Measurements from ENCODE around the gene TRA2B. TPM values are rescaled to one million over a fixed set of nuclear protein-coding genes. Genes with fewer than 3 reads are reported as not detected.
A peak's percentile ranks its signal among the peaks of the same experiment; 100 is the strongest.

TRA2B gene
- polyA plus RNA-seq (2013, experiment 1 of 2; ENCODE audit: insufficient read length): 189 TPM
- 177 TPM for polyA plus RNA-seq (2013, experiment 2 of 2; ENCODE audit: insufficient read length)

- DNase-seq: peak; percentile 99
These were observed at the start of gene TRA2B for GRCh38 chr3:185937689-185938374. Gene TRA2B, minus strand, starts transcription at chr3:185938014. Its CDS starts 154 bp downstream, at chr3:185937860.

DNA sequence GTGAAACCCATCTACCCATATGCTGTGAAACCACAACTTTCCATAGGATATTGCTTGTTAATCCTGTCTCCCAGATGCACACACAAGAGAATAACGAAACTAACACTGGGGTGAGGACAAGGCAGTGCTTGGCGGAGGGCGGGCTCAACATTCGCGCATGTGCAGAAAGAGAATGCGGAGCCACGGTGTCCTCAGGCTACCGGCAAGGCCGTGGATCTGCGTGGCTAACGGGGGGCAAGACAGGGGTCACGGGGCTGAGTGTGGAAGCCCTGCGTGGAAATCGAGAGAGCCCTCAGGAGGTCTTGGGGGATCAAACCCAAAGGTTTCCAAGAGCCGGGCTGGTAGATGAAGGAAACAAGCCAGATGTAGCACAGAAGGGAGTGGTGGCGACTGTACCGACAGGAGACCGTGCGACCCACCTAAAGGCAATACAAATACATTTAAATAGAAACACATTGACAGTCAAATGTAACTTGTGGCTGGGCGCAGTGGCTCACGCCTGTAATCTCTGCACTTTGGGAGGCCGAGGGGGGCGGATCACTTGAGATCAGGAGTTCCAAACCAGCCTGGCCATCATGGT lies 48.5 kb upstream of the TRA2B start:
- peak; percentile 56 for DNase-seq

GRCh38 chr3:185984203-185984602 lies 46.4 kb upstream of the TRA2B start:
- no peak for DNase-seq

DNA sequence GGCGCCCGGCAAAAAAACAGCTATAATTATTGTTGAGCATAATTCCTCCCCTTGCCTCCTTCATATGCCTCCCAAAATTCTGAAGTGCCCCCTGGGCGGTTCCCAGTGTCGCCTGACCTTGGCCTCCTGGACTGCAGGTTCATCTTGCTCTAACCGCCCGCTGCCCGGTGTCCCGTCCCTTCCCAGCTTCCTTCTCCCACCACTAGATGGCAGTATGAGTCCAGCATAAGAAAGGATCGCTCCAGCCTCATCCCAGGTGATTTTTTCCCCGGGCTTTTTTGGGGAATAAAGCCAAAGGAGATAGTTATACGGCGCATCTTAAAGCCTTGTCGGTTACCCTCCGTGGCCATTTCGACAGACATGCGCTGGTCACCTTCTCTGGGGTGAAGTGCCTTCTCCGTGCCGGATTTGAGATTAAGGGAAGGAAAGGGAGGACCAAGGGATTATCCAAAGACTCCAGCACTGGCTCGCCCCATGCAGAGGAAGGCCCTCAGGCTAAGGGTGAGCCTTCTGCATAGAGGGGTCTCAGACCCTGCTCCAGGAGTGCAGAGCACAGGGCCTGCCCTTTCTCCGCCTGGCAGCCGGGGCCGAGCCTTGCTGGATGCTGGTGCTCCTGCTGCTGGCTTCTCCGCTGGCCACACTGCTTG lies 45.8 kb upstream of the TRA2B start:
- DNase-seq: peak; percentile 69

DNA sequence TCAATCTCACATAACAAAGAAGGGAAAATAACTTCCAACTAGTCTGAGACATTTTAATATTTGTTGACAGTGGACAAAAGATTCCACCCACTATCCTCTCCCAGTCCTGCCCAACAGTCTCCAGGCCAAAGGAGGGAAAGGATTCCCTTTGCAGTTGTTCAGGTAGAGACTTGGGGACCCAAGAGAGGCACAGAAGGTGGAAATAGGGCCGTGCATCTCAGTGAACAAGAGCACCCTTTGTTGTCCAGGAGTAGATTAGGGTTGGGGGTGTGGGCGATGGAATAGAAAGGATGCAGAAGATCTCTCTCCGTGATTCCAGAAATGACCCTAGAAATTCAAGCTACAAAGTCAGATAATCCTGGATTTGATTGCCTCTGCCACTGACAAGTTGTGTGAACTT lies 44.8 kb upstream of the TRA2B start:
- DNase-seq: no peak

DNA sequence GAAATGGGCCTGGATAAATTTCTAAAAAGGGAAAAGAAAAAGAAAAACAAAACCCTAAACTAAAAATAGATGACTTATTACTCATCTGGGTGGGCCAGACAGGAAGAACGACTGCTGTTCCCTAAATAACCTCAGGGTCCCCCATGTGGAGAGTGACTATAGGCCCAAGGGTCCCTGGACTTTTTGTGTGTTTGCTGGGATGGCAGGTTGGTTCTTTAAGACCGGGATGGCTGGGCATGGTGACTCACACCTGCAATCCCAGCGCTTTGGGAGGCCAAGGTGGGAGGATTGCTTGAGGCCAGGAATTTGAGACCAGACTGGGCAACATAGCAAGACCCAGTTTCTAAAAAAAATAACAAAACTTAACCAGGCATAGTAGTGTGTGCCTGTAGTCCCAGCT lies 43.8 kb upstream of the TRA2B start:
- peak; percentile 59 for DNase-seq

GRCh38 chr3:185979721-185980121 lies 41.9 kb upstream of the TRA2B start:
- DNase-seq: no peak

DNA sequence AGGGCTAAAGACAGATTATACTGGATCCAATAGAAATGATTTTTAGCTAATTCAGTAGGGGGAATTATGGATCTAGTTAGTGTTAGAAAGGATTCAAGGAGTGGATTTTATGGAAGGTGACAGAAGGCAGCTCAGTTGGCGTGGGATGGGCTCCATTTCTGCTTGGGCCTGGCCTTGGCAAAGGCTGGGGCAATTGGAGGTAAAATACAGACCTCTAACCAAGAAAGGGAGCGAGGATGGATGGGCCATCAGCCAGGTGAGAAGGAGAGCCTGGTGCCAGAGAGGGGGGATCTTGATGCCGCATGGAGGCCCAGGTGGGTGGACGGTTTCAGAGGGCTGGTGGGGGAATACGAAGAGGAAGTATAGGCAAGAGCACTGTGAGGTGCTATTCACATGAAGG lies 40.7 kb upstream of the TRA2B start:
- DNase-seq: no peak

DNA sequence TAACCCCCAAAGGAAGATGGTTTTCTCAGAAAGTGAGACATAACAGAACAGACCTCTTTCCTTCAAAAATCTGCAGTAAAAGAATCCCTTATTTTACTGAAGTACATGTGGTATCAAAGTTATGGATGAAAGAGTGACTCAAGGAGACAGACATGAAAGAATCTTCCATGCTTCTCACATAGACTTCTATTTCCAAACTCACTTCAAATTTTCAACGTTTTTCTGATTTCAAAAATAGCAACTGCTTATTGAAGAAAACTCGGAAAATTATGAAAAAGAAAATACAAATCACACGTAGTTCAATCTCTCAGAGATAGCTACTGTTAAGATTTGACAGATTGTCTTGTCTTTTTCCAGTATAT lies 39.8 kb upstream of the TRA2B start:
- DNase-seq: no peak

- DNase-seq: peak; percentile 63
These were observed 39.3 kb upstream of the TRA2B start for GRCh38 chr3:185976977-185977678.

DNA sequence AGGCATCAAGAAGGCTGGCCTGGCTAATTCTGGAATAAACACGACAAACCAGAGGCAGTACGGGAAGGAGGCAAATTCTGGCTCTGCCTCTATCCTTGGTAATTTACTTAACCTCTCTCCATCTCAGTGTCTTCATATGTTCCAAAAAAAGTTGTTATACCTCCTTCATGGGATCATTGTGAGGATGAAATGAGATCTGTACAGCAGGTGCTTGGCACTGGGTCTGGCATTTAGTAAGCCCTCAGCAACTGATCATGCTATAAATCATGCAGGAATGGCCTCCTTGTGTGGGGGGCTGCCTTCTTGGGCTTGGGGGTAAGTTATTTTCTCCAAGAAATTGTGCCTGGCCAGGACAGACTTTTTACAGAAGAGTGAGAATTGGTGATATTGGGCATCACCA lies 38.3 kb upstream of the TRA2B start:
- DNase-seq: no peak

DNA sequence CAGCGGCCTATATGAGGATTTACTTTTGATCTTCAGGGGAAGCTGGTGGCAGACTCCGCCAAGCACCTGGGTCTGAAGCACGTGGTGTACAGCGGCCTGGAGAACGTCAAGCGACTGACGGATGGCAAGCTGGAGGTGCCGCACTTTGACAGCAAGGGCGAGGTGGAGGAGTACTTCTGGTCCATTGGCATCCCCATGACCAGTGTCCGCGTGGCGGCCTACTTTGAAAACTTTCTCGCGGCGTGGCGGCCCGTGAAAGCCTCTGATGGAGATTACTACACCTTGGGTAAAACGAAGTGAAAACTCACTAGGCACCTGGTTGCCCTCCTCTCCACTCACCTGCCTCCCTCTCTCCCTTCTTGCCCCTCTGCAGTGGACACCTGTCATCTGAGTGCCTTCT lies 33.8 kb upstream of the TRA2B start:
- no peak for DNase-seq

DNA sequence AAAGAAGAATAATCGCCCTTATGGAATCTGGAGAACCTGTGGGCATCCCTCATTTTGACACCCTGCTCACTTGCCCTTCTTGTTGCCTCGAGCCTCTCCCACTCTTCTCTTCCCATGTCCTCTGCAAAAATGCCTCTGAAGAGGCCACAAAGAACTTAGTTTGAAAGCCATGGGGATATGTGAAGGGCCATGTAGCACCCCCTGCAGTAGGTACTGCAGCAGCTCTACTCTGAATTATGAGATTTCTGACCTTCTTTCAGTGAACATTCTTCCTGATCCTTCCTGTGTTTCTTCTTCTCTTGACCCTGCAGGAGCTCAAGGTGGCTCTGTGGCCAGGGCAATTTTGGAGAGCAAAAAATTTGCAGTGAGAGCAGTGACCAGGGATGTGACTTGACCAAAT lies 30.4 kb upstream of the TRA2B start:
- no peak for DNase-seq

DNA sequence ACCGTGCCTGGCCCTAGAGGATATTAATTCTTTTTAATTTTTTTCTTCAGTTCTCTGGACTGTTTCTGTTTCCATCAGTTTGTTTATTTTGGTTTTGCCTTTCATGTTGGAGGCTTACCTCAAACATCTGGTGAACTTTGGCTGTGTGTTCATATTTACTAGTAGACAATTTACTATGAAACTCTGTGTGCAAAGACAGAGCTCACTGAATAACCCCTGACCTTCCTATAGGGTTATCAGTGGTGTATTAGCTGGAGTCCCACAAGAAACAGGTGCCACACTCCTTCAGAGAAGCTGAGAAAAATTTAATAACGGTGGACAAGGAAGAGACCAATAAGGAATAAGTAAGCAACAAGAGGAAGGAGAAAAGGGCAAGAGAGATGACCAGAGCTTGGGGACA lies 28.8 kb upstream of the TRA2B start:
- DNase-seq: no peak

DNA sequence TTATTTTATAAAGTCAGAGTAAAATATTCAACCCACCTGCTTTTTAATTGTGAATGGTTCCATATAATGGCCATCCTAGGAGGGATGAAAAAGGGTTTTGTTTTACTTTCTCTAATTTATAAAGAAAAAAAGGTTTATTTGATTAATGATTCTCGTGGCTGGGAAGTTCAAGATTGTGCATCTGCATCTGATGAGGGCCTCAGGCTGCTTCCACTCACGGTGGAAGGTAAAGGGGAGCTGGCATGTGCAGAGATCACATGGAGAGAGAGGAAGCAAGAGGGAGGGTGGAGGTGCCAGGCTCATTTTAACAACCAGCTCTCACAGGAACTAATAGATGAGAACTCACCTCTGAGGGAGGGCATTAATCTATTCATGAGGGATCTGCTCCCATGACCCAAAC lies 27.7 kb upstream of the TRA2B start:
- no peak for DNase-seq

DNA sequence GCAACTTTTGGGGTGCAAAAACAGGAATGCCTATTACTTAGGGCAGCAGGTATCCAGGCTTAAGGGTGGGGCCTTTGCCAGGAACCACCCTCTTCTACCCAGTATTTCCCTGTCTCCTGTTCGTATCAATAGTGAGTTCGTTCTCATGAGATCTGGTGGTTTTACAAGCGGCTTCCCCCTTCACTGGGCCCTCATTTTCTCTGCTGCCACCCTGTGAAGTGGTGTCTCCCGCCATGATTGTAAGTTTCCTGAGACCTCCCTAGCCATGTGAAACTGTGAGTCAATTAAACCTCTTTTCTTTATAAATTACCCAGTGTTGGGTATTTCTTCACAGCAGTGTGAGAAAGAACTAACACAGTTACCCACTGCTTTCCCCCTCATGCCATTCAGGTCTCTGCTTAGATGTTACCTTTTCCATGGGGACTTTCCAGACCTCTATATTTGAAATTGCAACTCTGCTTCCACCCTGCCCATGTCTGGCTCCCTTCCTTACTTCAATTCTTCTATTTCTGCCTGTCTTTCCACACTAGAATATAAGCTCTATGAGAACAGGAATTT lies 23.9 kb upstream of the TRA2B start:
- no peak for DNase-seq

DNA sequence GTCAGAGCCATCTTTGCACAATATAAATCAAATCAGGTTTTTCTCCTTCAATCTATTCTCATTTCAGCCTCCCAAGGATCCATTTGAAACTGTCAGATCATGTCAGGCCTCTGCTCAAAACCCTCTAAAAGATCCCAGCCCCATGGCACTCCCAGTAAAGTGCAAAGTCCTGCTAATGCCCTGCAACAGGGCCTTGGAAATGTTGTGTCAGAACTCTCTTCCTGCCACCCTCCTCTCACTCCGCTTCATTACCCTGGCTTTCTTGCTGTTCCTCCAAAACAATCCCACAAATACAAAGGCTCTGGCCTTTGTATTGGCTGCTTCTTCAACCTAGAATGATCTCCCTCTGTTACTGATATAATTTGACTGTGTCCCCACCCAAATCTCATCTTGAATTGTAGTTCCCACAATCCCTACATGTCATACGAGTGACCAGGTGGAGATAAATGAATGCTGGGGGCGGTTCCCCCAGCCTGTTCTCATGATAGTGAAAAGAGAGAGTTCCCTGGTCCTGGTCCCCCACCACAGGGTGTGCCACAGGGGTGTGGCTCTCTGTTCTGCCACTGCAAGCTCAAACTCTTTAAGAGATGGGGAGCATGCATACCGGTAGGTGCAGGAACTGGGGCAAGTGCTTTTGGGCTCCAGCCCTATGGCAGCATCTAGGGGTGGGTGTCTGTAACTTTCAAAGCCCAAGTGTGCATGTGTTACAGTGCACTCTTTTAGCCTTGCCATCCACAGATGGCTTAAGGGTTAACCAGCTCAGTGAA lies 22.9 kb upstream of the TRA2B start:
- DNase-seq: no peak

DNA sequence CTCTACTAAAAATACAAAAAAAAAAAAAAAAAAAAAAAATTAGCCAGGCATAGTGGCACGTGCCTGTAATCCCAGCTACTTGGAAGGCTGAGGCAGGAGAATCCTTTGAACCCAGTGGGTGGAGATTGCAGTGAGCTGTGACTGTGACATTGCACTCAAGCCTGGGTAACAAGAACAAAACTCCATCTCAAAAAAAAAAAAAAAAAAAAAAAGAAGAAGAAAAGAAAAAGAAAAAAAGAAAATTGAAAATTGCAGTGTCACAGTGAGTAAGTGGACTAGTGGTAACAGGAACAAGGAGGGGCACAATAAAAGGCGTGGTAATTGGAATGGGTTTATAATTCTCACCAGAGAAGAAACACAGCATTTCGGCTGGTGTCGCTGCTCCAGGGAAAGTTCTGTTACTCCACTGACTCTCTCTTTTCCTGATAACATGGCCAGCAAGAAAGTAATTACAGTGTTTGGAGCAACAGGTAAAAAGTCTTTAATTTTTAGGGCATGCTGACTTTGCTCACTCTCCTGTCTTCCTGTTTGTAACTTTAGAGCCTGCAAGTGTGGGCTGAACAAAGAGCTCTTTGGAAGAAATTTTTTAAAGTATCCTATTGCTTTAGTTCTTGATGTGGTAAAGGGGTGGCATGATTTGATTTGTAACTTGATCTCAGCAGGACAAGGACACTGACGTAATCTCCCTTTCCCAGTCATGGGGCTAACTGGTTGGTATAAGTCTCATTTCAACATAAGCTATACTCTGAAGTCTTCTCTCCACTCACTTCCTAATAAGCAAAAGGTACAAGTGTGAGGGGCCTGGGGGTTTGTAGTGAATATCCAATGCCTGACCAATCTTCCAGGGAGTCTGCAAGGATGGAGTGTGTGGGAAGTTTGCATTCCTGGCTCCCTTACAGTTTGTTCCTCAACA lies 22.1 kb upstream of the TRA2B start:
- peak; percentile 50 for DNase-seq

GRCh38 chr3:185958626-185959025 lies 20.8 kb upstream of the TRA2B start:
- DNase-seq: no peak

- DNase-seq: no peak
These were observed 18.4 kb upstream of the TRA2B start for GRCh38 chr3:185956244-185956643.

- DNase-seq: no peak
These were observed 16.5 kb upstream of the TRA2B start for GRCh38 chr3:185954366-185954723.
